IMR-90 (cell line): ENCODE data around the gene ITGA5. TPM values are rescaled to one million over a fixed set of nuclear protein-coding genes. Genes with fewer than 3 reads are reported as not detected.
A peak's percentile ranks its signal among the peaks of the same experiment; 100 is the strongest.

Experiments
- ATAC-seq: fragments of 200-7000 bp; cut with Tn5 transposase; 2 replicates; pipeline ENCODE4 v1.9.1; 2020; ENCODE audit warnings: low read depth, mild to moderate bottlenecking, moderate library complexity
- BruUV-seq: library from RNA; stranded (reverse); fragments of 400-500 nt; replicated peaks from 2 replicates; lab custom pipeline; 2021; lab: Mats Ljungman, UMichigan
- CTCF ChIA-PET: fragments of 300-600 bp; formaldehyde crosslinking; extraction: SDS; loops from one replicate; lab custom pipeline; 2021; ENCODE audit warnings: antibody characterized with exemption; lab: Yijun Ruan, JAX
- POLR2A ChIA-PET: fragments of 300-600 bp; sonication (Branson Sonifier 250); formaldehyde crosslinking; loops from one replicate; lab custom pipeline; 2022; ENCODE audit warnings: antibody characterized with exemption; ENCODE audit not compliant: unreplicated experiment; lab: Charles Lee
- DNase-seq: peaks from one replicate; pipeline ENCODE4 v3.0.0; 2013
- H2AFZ ChIP-seq: replicated peaks from 2 replicates; pipeline ENCODE3; 2013; ENCODE audit warnings: low read length, mild to moderate bottlenecking; ENCODE audit not compliant: poor library complexity
- H2AK5ac ChIP-seq: 2 replicates; pipeline ENCODE4 v1.6.1; 2013; ENCODE audit warnings: low read depth, low read length, inconsistent platforms
- H2AK9ac ChIP-seq: replicated peaks from 2 replicates; pipeline ENCODE3; 2013; ENCODE audit warnings: mild to moderate bottlenecking, low read depth, low read length, moderate library complexity; ENCODE audit not compliant: poor library complexity
- H2BK120ac ChIP-seq: 2 replicates; pipeline ENCODE4 v1.6.1; 2013; ENCODE audit warnings: low read depth, low read length, inconsistent platforms
- H2BK15ac ChIP-seq: 3 replicates; pipeline ENCODE4 v1.6.1; 2013; ENCODE audit warnings: low read depth, low read length, inconsistent platforms
- H2BK20ac ChIP-seq: 2 replicates; pipeline ENCODE4 v1.6.1; 2013; ENCODE audit warnings: low read depth, mild to moderate bottlenecking, inconsistent platforms, low read length, moderate library complexity
- H2BK5ac ChIP-seq: 2 replicates; pipeline ENCODE4 v1.6.1; 2013; ENCODE audit warnings: mild to moderate bottlenecking, low read depth, low read length, inconsistent platforms; ENCODE audit not compliant: poor library complexity, severe bottlenecking
- H3K14ac ChIP-seq: replicated peaks from 2 replicates; pipeline ENCODE4 v1.6.1; 2013; ENCODE audit warnings: low read depth, low read length, inconsistent platforms
- H3K18ac ChIP-seq: 2 replicates; pipeline ENCODE4 v1.6.1; 2013; ENCODE audit warnings: low read depth, low read length, control low read depth
- H3K23ac ChIP-seq: 2 replicates; pipeline ENCODE4 v1.6.1; 2013; ENCODE audit warnings: low read depth, low read length, inconsistent platforms
- H3K27ac ChIP-seq: 2 replicates; pipeline ENCODE4 v1.5.1; 2013; ENCODE audit warnings: mild to moderate bottlenecking, control low read depth, low read length; ENCODE audit not compliant: insufficient read depth
- H3K27me3 ChIP-seq: 2 replicates; pipeline ENCODE4 v1.6.1; 2013; ENCODE audit warnings: low read length; ENCODE audit not compliant: control insufficient read depth, insufficient read depth
- H3K36me3 ChIP-seq: 2 replicates; pipeline ENCODE4 v1.6.1; 2013; ENCODE audit warnings: low read length, mixed read lengths; ENCODE audit not compliant: control insufficient read depth, insufficient read depth
- H3K4ac ChIP-seq: 2 replicates; pipeline ENCODE4 v1.6.1; 2013; ENCODE audit warnings: low read depth, low read length, inconsistent platforms
- H3K4me1 ChIP-seq: 2 replicates; pipeline ENCODE4 v1.6.1; 2013; ENCODE audit warnings: low read length, mixed read lengths; ENCODE audit not compliant: control insufficient read depth, insufficient read depth
- H3K4me2 ChIP-seq: 2 replicates; pipeline ENCODE4 v1.6.1; 2013; ENCODE audit warnings: low read depth, mild to moderate bottlenecking, control low read depth, low read length, moderate library complexity
- H3K4me3 ChIP-seq: 2 replicates; pipeline ENCODE4 v1.5.1; 2013; ENCODE audit warnings: low read depth, mild to moderate bottlenecking, control low read depth, low read length, moderate library complexity; ENCODE audit not compliant: insufficient read depth
- H3K56ac ChIP-seq: 2 replicates; pipeline ENCODE4 v1.6.1; 2013; ENCODE audit warnings: low read length, inconsistent platforms; ENCODE audit not compliant: insufficient read depth; ENCODE audit errors: extremely low read depth
- H3K79me1 ChIP-seq, 2 experiments: 2 replicates each; pipeline ENCODE4 v1.6.1; 2013; ENCODE audit warnings: low read length in 2 of 2, inconsistent platforms in 1 of 2, low read depth in 1 of 2
- H3K9ac ChIP-seq: 2 replicates; pipeline ENCODE4 v1.6.1; 2013; ENCODE audit warnings: low read depth, low read length, control low read depth
- H3K9me1 ChIP-seq: 2 replicates; pipeline ENCODE4 v1.6.1; 2013; ENCODE audit warnings: low read length, inconsistent platforms; ENCODE audit not compliant: insufficient read depth
- H3K9me3 ChIP-seq: 2 replicates; pipeline ENCODE4 v1.6.1; 2013; ENCODE audit warnings: low read length; ENCODE audit not compliant: control insufficient read depth, insufficient read depth
- H4K20me1 ChIP-seq: 2 replicates; pipeline ENCODE4 v1.6.1; 2013; ENCODE audit warnings: low read length, inconsistent platforms; ENCODE audit not compliant: insufficient read depth
- H4K5ac ChIP-seq: 2 replicates; pipeline ENCODE4 v1.6.1; 2013; ENCODE audit warnings: mild to moderate bottlenecking, low read depth, low read length, control low read depth
- H4K8ac ChIP-seq, 2 experiments: 2 replicates each; pipeline ENCODE4 v1.6.1; 2013; ENCODE audit warnings: low read depth in 2 of 2, low read length in 2 of 2, control low read depth in 1 of 2, inconsistent platforms in 1 of 2
- H4K91ac ChIP-seq: 2 replicates; pipeline ENCODE4 v1.6.1; 2013; ENCODE audit warnings: low read depth, low read length, inconsistent platforms; ENCODE audit not compliant: insufficient read depth
- BHLHE40 ChIP-seq: fragments of 150-350 bp; IDR thresholded peaks from 2 replicates; pipeline ENCODE4 v1.6.1; 2016; ENCODE audit warnings: mild to moderate bottlenecking, low read depth, low read length
- CEBPB ChIP-seq: IDR thresholded peaks from 2 replicates; pipeline ENCODE4 v1.6.1; 2012; ENCODE audit warnings: low read depth, low read length, improper control_type of control experiment
- CHD1 ChIP-seq: IDR thresholded peaks from 2 replicates; pipeline ENCODE4 v1.6.1; 2012; ENCODE audit warnings: low read depth, low read length, improper control_type of control experiment
- FOS ChIP-seq: fragments of 150-350 bp; IDR thresholded peaks from 2 replicates; pipeline ENCODE4 v1.6.1; 2016; ENCODE audit warnings: low read depth, low read length
- MAFK ChIP-seq: IDR thresholded peaks from 2 replicates; pipeline ENCODE4 v1.6.1; 2012; ENCODE audit warnings: low read depth, low read length, improper control_type of control experiment
- MAZ ChIP-seq: IDR thresholded peaks from 2 replicates; pipeline ENCODE4 v1.6.1; 2012; ENCODE audit warnings: low read depth, mild to moderate bottlenecking, low read length, improper control_type of control experiment, moderate library complexity, borderline replicate concordance
- MXI1 ChIP-seq: IDR thresholded peaks from 2 replicates; pipeline ENCODE4 v1.6.1; 2012; ENCODE audit warnings: low read depth, mild to moderate bottlenecking, low read length, moderate library complexity, borderline replicate concordance
- NFE2L2 ChIP-seq: fragments of 150-350 bp; IDR thresholded peaks from 2 replicates; pipeline ENCODE4 v1.6.1; 2016; ENCODE audit warnings: low read depth, mild to moderate bottlenecking, low read length
- POLR2A ChIP-seq: IDR thresholded peaks from 2 replicates; pipeline ENCODE4 v1.6.1; 2012; ENCODE audit warnings: mild to moderate bottlenecking, low read depth, low read length
- RAD21 ChIP-seq: IDR thresholded peaks from 2 replicates; pipeline ENCODE4 v1.6.1; 2012; ENCODE audit warnings: low read length, improper control_type of control experiment
- RCOR1 ChIP-seq: IDR thresholded peaks from 2 replicates; pipeline ENCODE4 v1.6.1; 2012; ENCODE audit warnings: mild to moderate bottlenecking, low read length, improper control_type of control experiment; ENCODE audit not compliant: insufficient replicate concordance
- RFX5 ChIP-seq: IDR thresholded peaks from 2 replicates; pipeline ENCODE4 v1.8.0; 2012; ENCODE audit warnings: low read depth, mild to moderate bottlenecking, low read length, moderate library complexity
- SMC3 ChIP-seq: fragments of 150-350 bp; IDR thresholded peaks from 2 replicates; pipeline ENCODE4 v1.6.1; 2016; ENCODE audit warnings: low read depth, mild to moderate bottlenecking, antibody characterized with exemption, low read length, moderate library complexity
- WGBS, 2 experiments: methylation state at CpG; one replicate each; pipeline versions ENCODE4 v1.1.5 to v1.1.7; 2013; ENCODE audit warnings: missing lambda C conversion rate in 2 of 2; ENCODE audit not compliant: insufficient read length in 1 of 2; ENCODE audit errors: extremely low coverage in 2 of 2; 5-methylcytosine and 5-hydroxymethylcytosine counted together
- dilution Hi-C: fragments of 300-500 bp; cut with HindIII; formaldehyde crosslinking; loops from one replicate; pipeline ENCODE4 v1.14.3; 2018; ENCODE audit warnings: low sequenced_read_pairs; ENCODE audit not compliant: unreplicated experiment
- in situ Hi-C: fragments of 300-500 bp; cut with MboI; formaldehyde crosslinking; loops from 3 replicates; pipeline ENCODE4 v1.14.3; 2019; ENCODE audit warnings: low sequenced_read_pairs, inconsistent platforms, mixed read lengths
- intact Hi-C: fragments of 100-400 bp; cut with micrococcal nuclease; formaldehyde crosslinking; loops from 2 replicates; pipeline ENCODE4 v1.10.0; 2022
- polyA plus RNA-seq, 3 experiments: library from polyadenylated mRNA; depleted of rRNA; stranded (reverse); fragments of >200 nt; gene quantifications; 2 replicates each; pipeline ENCODE4 v1.2.3, GENCODE V29; 2012; ENCODE audit warnings: low replicate concordance in 1 of 3
- total RNA-seq: library from RNA; depleted of rRNA; stranded (reverse); fragments of >200 nt; gene quantifications from 2 replicates; pipeline ENCODE4 v1.2.3, GENCODE V29; 2012
- TF ChIP-seq, protein P1 (sequence below): fragments of 150-350 bp; IDR thresholded peaks from 2 replicates; pipeline ENCODE4 v1.6.1; 2016; ENCODE audit warnings: low read depth, mild to moderate bottlenecking, low read length, moderate library complexity, borderline replicate concordance
- TF ChIP-seq, protein P2 (sequence below): conservative IDR thresholded peaks from 2 replicates; pipeline ENCODE4 v1.5.1; 2012; ENCODE audit warnings: mild to moderate bottlenecking, low read depth, low read length, improper control_type of control experiment
- TF ChIP-seq, protein P3 (sequence below): fragments of 150-350 bp; IDR thresholded peaks from 2 replicates; pipeline ENCODE4 v1.6.1; 2017; ENCODE audit warnings: mild to moderate bottlenecking, antibody characterized with exemption, low read length, low read depth

The ITGA5 gene
- total and polyA plus RNA-seq, 2 of the 4 experiments (the other 2 are of a cell fraction): 159 to 259 TPM

DNA sequence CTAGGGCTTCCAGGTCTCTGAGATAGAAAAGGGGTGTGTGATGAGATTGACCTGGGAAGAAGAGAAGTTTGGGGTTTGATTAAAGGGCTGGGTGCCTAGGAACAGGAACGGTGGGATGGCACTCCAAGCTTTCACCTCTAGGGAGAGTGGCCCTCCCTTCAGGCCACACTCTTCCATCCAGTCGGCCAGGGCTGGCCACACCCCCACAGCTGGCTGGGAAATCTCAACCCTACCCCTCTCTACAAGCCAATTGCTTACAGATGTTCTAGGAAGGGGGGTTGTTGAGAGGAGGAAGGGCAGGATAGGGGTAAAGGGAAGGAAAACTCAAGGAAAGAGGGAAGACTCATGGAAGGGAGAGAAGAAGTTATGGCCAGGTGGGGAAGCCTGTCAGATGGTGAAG is 6.6 kb upstream of the ITGA5 start:
- Histone ChIP-seq H3K36me3 (no peaks in the 10 kb centered on the region), H4K20me1 (no peaks in the 10 kb centered on the region), H3K14ac (no peak overlapping the region), H3K23ac (no peak overlapping the region), H2BK20ac (no peak overlapping the region), H2BK120ac (no peak overlapping the region), H3K27ac (no peak overlapping the region), H3K79me1 (peaks cover 5 to 13% of the 10 kb centered on the region in 2 experiments; a peak in 2 of 4 replicates), H2BK15ac (no peak overlapping the region), H2BK5ac (no peak overlapping the region), H2AK5ac (no peak overlapping the region; the same call in 1 of the 2 replicates), H3K9me3 (no peaks in the 10 kb centered on the region), H4K91ac (no peak overlapping the region), H3K56ac (no peak overlapping the region), H2AK9ac (peak overlapping the region; percentile 46), H3K18ac (no peak overlapping the region), H3K27me3 (no peaks in the 10 kb centered on the region), H2AFZ (peak overlapping the region; percentile 8), H4K8ac (no peak overlapping the region), H3K4me3 (no peak overlapping the region), H4K5ac (no peak overlapping the region), H3K4me2 (no peak overlapping the region), H3K9me1 (peaks cover 35% of the 10 kb centered on the region), H3K4me1 (peaks cover 23% of the 10 kb centered on the region), H3K4ac (no peak overlapping the region), H3K9ac (no peak overlapping the region)
- dilution Hi-C loops: no loop called here
- TF ChIP-seq BHLHE40: no peak
- TF ChIP-seq, protein P1, sequence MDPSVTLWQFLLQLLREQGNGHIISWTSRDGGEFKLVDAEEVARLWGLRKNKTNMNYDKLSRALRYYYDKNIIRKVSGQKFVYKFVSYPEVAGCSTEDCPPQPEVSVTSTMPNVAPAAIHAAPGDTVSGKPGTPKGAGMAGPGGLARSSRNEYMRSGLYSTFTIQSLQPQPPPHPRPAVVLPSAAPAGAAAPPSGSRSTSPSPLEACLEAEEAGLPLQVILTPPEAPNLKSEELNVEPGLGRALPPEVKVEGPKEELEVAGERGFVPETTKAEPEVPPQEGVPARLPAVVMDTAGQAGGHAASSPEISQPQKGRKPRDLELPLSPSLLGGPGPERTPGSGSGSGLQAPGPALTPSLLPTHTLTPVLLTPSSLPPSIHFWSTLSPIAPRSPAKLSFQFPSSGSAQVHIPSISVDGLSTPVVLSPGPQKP: no peak
- TF ChIP-seq, protein P2, sequence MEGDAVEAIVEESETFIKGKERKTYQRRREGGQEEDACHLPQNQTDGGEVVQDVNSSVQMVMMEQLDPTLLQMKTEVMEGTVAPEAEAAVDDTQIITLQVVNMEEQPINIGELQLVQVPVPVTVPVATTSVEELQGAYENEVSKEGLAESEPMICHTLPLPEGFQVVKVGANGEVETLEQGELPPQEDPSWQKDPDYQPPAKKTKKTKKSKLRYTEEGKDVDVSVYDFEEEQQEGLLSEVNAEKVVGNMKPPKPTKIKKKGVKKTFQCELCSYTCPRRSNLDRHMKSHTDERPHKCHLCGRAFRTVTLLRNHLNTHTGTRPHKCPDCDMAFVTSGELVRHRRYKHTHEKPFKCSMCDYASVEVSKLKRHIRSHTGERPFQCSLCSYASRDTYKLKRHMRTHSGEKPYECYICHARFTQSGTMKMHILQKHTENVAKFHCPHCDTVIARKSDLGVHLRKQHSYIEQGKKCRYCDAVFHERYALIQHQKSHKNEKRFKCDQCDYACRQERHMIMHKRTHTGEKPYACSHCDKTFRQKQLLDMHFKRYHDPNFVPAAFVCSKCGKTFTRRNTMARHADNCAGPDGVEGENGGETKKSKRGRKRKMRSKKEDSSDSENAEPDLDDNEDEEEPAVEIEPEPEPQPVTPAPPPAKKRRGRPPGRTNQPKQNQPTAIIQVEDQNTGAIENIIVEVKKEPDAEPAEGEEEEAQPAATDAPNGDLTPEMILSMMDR: no peak
- no peak for TF ChIP-seq CEBPB
- TF ChIP-seq, protein P3, sequence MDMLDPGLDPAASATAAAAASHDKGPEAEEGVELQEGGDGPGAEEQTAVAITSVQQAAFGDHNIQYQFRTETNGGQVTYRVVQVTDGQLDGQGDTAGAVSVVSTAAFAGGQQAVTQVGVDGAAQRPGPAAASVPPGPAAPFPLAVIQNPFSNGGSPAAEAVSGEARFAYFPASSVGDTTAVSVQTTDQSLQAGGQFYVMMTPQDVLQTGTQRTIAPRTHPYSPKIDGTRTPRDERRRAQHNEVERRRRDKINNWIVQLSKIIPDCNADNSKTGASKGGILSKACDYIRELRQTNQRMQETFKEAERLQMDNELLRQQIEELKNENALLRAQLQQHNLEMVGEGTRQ: no peak
- no peak for TF ChIP-seq MAFK
- TF ChIP-seq RAD21: no peak
- TF ChIP-seq CHD1: no peak
- no peak for TF ChIP-seq RCOR1
- no peak for TF ChIP-seq FOS
- TF ChIP-seq SMC3: no peak
- TF ChIP-seq NFE2L2: no peak
- TF ChIP-seq POLR2A: no peak
- TF ChIP-seq RFX5: no peak
- no peak for TF ChIP-seq MXI1
- no peak for TF ChIP-seq MAZ
- no TSS peak for BruUV-seq
- ChIA-PET CTCF (interaction anchor here (0.7 to 1.4 kb wide), 3 partner anchors 26 to 47 kb away, joined by 3 to 4 read pairs (median 3); no protein-coding TSS in a partner anchor), POLR2A (no interaction called here)
- intact Hi-C loops: no loop called here
- no peak for ATAC-seq
- in situ Hi-C loops: no loop called here
- DNase-seq: no peak
- no CpG with 5 or more reads among the region's 2 CpGs for WGBS, 2 experiments
